SU-DHL-6 (cell line): Measurements from ENCODE around the gene PLK5.

Experiments
- CTCF ChIP-seq: fragments of 200-600 bp; sonication (generic); IDR thresholded peaks from one replicate; pipeline ENCODE4 v1.5.1; 2017; ENCODE audit warnings: antibody characterized with exemption, mild to moderate bottlenecking, low read length, moderate library complexity; ENCODE audit not compliant: insufficient read depth, poor library complexity, severe bottlenecking
- EZH2phosphoT487 ChIP-seq: fragments of 200-600 bp; sonication (generic), shearing (Covaris generic); conservative IDR thresholded peaks from 2 replicates; pipeline ENCODE4 v1.6.1; 2018; ENCODE audit warnings: mild to moderate bottlenecking, antibody characterized with exemption, low read length, moderate library complexity, mixed read lengths

- peak; percentile 37 for TF ChIP-seq CTCF
- no peak for TF ChIP-seq EZH2phosphoT487
Observed at GRCh38 chr19:1513499-1514294, 10.2 kb upstream of the PLK5 start.
